ENCODE measurements around the gene NUP205.

DNA sequence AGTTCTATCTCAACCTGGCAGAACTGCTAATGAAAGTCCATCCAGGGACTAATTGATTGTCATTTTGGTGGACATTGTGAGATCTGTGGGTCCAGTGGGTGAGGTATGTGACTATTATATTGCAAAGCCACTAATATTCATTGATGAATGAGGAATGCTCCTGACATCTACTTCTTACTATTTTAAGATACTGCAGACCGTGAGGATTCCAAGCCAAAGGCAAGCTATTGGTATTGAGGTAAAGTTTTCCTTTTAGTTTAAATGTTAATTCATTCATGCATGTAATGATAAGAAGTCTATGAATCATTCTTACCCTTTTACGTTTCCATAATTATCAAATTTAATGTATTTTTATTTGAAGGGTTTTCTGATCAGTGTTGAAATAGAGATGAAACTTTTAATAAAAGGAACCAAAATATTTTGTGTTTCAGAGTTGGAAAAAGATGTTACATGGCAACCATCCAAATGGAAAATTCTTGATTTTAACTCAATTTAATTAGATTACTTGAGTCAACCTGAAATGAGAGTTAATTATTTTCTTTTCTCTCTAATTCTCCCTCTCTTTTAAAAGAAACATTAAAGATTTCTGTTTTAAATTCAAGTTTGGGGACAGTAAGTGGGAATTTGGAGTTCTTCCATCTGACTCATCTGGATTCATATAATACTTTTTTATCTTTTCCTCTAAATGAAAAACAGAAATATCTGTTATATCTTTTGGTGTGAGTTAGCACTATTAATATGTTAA lies 39.6 kb downstream of the NUP205 start:
- TF ChIP-seq POLR2AphosphoS5 (IDR thresholded peaks at IDR 0.05) (no peak), CTCF (IDR thresholded peaks at IDR 0.05) (no peak), POLR2A (IDR thresholded peaks at IDR 0.05) (no peak), EP300 (IDR thresholded peaks at IDR 0.05) (no peak)

Data from suprapubic skin (tissue), 4 donors.